Common myeloid progenitor, CD34-positive (primary cell): ENCODE results near the gene FNDC7.
A peak's percentile ranks its signal among the peaks of the same experiment; 100 is the strongest.
"Not testable (repeated sequence)": the region's sequence is repeated elsewhere in the genome, so short reads cannot be mapped to it uniquely, and the experiment has no call there.

Experiments used
- CTCF ChIA-PET: fragments of 350-600 bp; sonication (Branson Sonifier 250); formaldehyde crosslinking; loops from one replicate; lab custom pipeline; 2021; ENCODE audit warnings: antibody characterized with exemption; lab: Charles Lee
- POLR2A ChIA-PET: fragments of 350-600 bp; sonication (Branson Sonifier 250); formaldehyde crosslinking; loops from one replicate; lab custom pipeline; 2021; ENCODE audit warnings: antibody characterized with exemption; lab: Charles Lee
- DNase-seq, 3 donors: peaks; one replicate each; pipeline versions ENCODE4 v3.0.0 to v3.0.0-alpha.2; 2013
- H3K27ac ChIP-seq, 2 experiments: 1 replicate in 1 of 2; 2 replicates in 1 of 2; pipeline ENCODE4 v1.7.0; 2013; ENCODE audit warnings: inconsistent platforms in 2 of 2, low read length in 2 of 2, mild to moderate bottlenecking in 2 of 2, low read depth in 1 of 2, moderate library complexity in 1 of 2; ENCODE audit not compliant: severe bottlenecking in 2 of 2, insufficient read depth in 1 of 2, poor library complexity in 1 of 2
- H3K27me3 ChIP-seq, 5 experiments: replicated peaks in 2 of 5; 1 replicate in 3 of 5; 2 replicates in 2 of 5; pipeline versions ENCODE4 v1.6.1 to v1.7.0; 2013; ENCODE audit warnings: low read length in 4 of 5, mild to moderate bottlenecking in 2 of 5, moderate library complexity in 2 of 5, inconsistent platforms in 1 of 5; ENCODE audit not compliant: insufficient read depth in 5 of 5, control insufficient read depth in 4 of 5
- H3K36me3 ChIP-seq, 4 experiments: 1 replicate in 2 of 4; 2 replicates in 2 of 4; pipeline versions ENCODE4 v1.6.1 to v1.7.0; 2013; ENCODE audit warnings: low read length in 3 of 4, control low read depth in 1 of 4, mild to moderate bottlenecking in 1 of 4; ENCODE audit not compliant: control insufficient read depth in 4 of 4, insufficient read depth in 4 of 4
- H3K4me1 ChIP-seq, 4 experiments: 1 replicate in 3 of 4; 2 replicates in 1 of 4; pipeline versions ENCODE4 v1.6.1 to v1.7.1; 2013; ENCODE audit warnings: low read length in 3 of 4, mild to moderate bottlenecking in 3 of 4, control low read depth in 1 of 4, inconsistent platforms in 1 of 4, moderate library complexity in 1 of 4; ENCODE audit not compliant: control insufficient read depth in 4 of 4, insufficient read depth in 4 of 4; ENCODE audit errors: control extremely low read depth in 1 of 4
- H3K4me3 ChIP-seq, 7 experiments: 1 replicate in 4 of 7; 2 replicates in 3 of 7; pipeline versions ENCODE4 v1.5.1 to v1.7.0; 2013; ENCODE audit warnings: mild to moderate bottlenecking in 7 of 7, low read length in 6 of 7, moderate library complexity in 6 of 7, inconsistent platforms in 2 of 7, low read depth in 2 of 7, control low read depth in 1 of 7; ENCODE audit not compliant: insufficient read depth in 4 of 7, control insufficient read depth in 1 of 7; ENCODE audit errors: extremely low read depth in 1 of 7
- H3K9me3 ChIP-seq, 5 experiments: 1 replicate in 4 of 5; 2 replicates in 1 of 5; pipeline versions ENCODE4 v1.6.1 to v1.7.1; 2013; ENCODE audit warnings: low read length in 4 of 5, mild to moderate bottlenecking in 2 of 5, inconsistent platforms in 1 of 5, low read depth in 1 of 5, moderate library complexity in 1 of 5; ENCODE audit not compliant: control insufficient read depth in 4 of 5, insufficient read depth in 2 of 5; ENCODE audit errors: control extremely low read depth in 1 of 5
- WGBS: methylation state at CpG from one replicate; pipeline ENCODE4 v1.1.5; 2013; ENCODE audit not compliant: insufficient coverage; 5-methylcytosine and 5-hydroxymethylcytosine counted together

Gene FNDC7

GRCh38 chr1:108779455-108779854, 66.7 kb downstream of the FNDC7 start:
- Histone ChIP-seq H3K4me1 (no peaks in the 10 kb centered on the region), H3K9me3 (peaks cover 0 to 11% (median 2%) of the 10 kb centered on the region in 5 experiments), H3K36me3 (peaks cover 21 to 86% (median 44%) of the 10 kb centered on the region in 4 experiments), H3K4me3 (no peak overlapping the region), H3K27me3 (no peaks in the 10 kb centered on the region), H3K27ac (no peak overlapping the region)
- POLR2A ChIA-PET = no interaction called here
- no peak for DNase-seq
- CTCF ChIA-PET = interaction anchor here (1.1 to 1.4 kb wide), 2 partner anchors 29 to 50 kb away, joined by 3 read pairs; no protein-coding TSS in a partner anchor

- CTCF ChIA-PET = no interaction called here
- H3K36me3 ChIP-seq = peaks cover 30 to 88% (median 52%) of the 10 kb centered on the region in 4 experiments
- H3K4me3 ChIP-seq = no peak overlapping the region
- no peak overlapping the region for H3K27ac ChIP-seq
- peaks cover 0 to 27% (median 18%) of the 10 kb centered on the region in 5 experiments for H3K9me3 ChIP-seq
- no peaks in the 10 kb centered on the region for H3K27me3 ChIP-seq
- peak in 1 of 3 donors; percentile 1 for DNase-seq
- WGBS = no CpG with 5 or more reads among the region's 3 CpGs
- H3K4me1 ChIP-seq = no peaks in the 10 kb centered on the region
- POLR2A ChIA-PET = no interaction called here
These were observed 68.3 kb downstream of the FNDC7 start for GRCh38 chr1:108780937-108781574.

- H3K27ac ChIP-seq, H3K27me3 ChIP-seq, POLR2A ChIA-PET, H3K4me1 ChIP-seq, CTCF ChIA-PET, H3K4me3 ChIP-seq, DNase-seq: not testable (repeated sequence)
- no CpG with 5 or more reads among the region's 1 CpG for WGBS
- Histone ChIP-seq H3K9me3 (peaks cover 4 to 32% (median 23%) of the 10 kb centered on the region in 5 experiments), H3K36me3 (peaks cover 35 to 88% (median 54%) of the 10 kb centered on the region in 4 experiments)
These were observed 68.9 kb downstream of the FNDC7 start for GRCh38 chr1:108781575-108781944.

GRCh38 chr1:108785264-108785663, 72.6 kb downstream of the FNDC7 start:
- POLR2A ChIA-PET = no interaction called here
- H3K27ac ChIP-seq = no peak overlapping the region
- no peak overlapping the region for H3K4me3 ChIP-seq
- H3K9me3 ChIP-seq = peaks cover 4 to 36% (median 23%) of the 10 kb centered on the region in 5 experiments
- 100% methylated on average over 6 of the region's 6 CpGs for WGBS
- H3K36me3 ChIP-seq = peaks cover 37 to 90% (median 44%) of the 10 kb centered on the region in 4 experiments
- CTCF ChIA-PET = no interaction called here
- H3K27me3 ChIP-seq = no peaks in the 10 kb centered on the region
- peak in 2 of 3 donors; percentile 19 to 20 for DNase-seq
- no peaks in the 10 kb centered on the region for H3K4me1 ChIP-seq

- H3K4me3 ChIP-seq = no peak overlapping the region
- no peaks in the 10 kb centered on the region for H3K27me3 ChIP-seq
- CTCF ChIA-PET = no interaction called here
- POLR2A ChIA-PET = no interaction called here
- H3K27ac ChIP-seq = no peak overlapping the region
- H3K36me3 ChIP-seq = peaks cover 34 to 96% (median 45%) of the 10 kb centered on the region in 4 experiments
- peaks cover 4 to 38% (median 23%) of the 10 kb centered on the region in 5 experiments for H3K9me3 ChIP-seq
- no peaks in the 10 kb centered on the region for H3K4me1 ChIP-seq
- DNase-seq = peak in 1 of 3 donors; percentile 8
- 100% methylated on average over 1 of the region's 2 CpGs for WGBS
These were observed 73.2 kb downstream of the FNDC7 start for GRCh38 chr1:108785880-108786279.

- Histone ChIP-seq H3K4me3 (no peak overlapping the region), H3K9me3 (peaks cover 8 to 29% (median 10%) of the 10 kb centered on the region in 5 experiments), H3K27me3 (no peaks in the 10 kb centered on the region), H3K4me1 (no peaks in the 10 kb centered on the region), H3K27ac (no peak overlapping the region), H3K36me3 (peaks cover 31 to 95% (median 37%) of the 10 kb centered on the region in 4 experiments)
- POLR2A ChIA-PET = no interaction called here
- DNase-seq = no peak
- CTCF ChIA-PET = interaction anchor here (1.7 to 2.0 kb wide), 2 partner anchors 13 to 107 kb away, joined by 5 to 6 read pairs; no protein-coding TSS in a partner anchor
- 100% methylated on average over 1 of the region's 1 CpG for WGBS
These were observed 79.1 kb downstream of the FNDC7 start for GRCh38 chr1:108791790-108792189.
